ENCODE measurements around the gene ABAT. TPM values are rescaled to one million over a fixed set of nuclear protein-coding genes. Genes with fewer than 3 reads are reported as not detected.

Gene ABAT
- total and polyA plus RNA-seq, 2 donors from 2014 or later: 9.6 to 34.0 TPM

- Histone ChIP-seq H3K9ac (ENCODE audit: low read length in 3 of 3) (no peak overlapping the region), H3K4me3 (ENCODE audit: low read length in 3 of 3) (no peak overlapping the region), H3K27me3 (ENCODE audit: control insufficient read depth, insufficient read depth, low read length) (no peaks in the 10 kb centered on the region), H3K4me1 (ENCODE audit: control insufficient read depth in 2 of 3, insufficient read depth in 2 of 3, low read depth in 1 of 3, low read length in 3 of 3) (no peaks in the 10 kb centered on the region), H3K27ac (ENCODE audit: low read depth in 2 of 2, low read length in 2 of 2) (no peak overlapping the region), H3K36me3 (ENCODE audit: control insufficient read depth in 2 of 3, insufficient read depth in 3 of 3, low read length in 3 of 3) (no peaks in the 10 kb centered on the region), H3K9me3 (ENCODE audit: control insufficient read depth in 2 of 3, insufficient read depth in 1 of 3, low read length in 3 of 3) (no peaks in the 10 kb centered on the region)
- no peak for FAIRE-seq
- no peak for DNase-seq
- no peak for TF ChIP-seq CTCF (IDR thresholded peaks at IDR 0.05; ENCODE audit: borderline replicate concordance, extremely low read depth, insufficient read depth)
- intact Hi-C loops (cut with DNase I): no loop called here
Measured at GRCh38 chr16:8683640-8684039, 9.2 kb downstream of the ABAT start.

- intact Hi-C loops (cut with DNase I): no loop called here
- DNase-seq (no peak), FAIRE-seq (no peak)
- Histone ChIP-seq H3K36me3 (ENCODE audit: control insufficient read depth in 2 of 3, insufficient read depth in 3 of 3, low read length in 3 of 3) (no peaks in the 10 kb centered on the region), H3K9me3 (ENCODE audit: control insufficient read depth in 2 of 3, insufficient read depth in 1 of 3, low read length in 3 of 3) (peaks cover 0 to 10% (median 6%) of the 10 kb centered on the region in 3 donors), H3K27me3 (ENCODE audit: control insufficient read depth, insufficient read depth, low read length) (no peaks in the 10 kb centered on the region), H3K9ac (ENCODE audit: low read length in 3 of 3) (no peak overlapping the region), H3K4me3 (ENCODE audit: low read length in 3 of 3) (no peak overlapping the region), H3K27ac (ENCODE audit: low read depth in 2 of 2, low read length in 2 of 2) (no peak overlapping the region), H3K4me1 (ENCODE audit: control insufficient read depth in 2 of 3, insufficient read depth in 2 of 3, low read depth in 1 of 3, low read length in 3 of 3) (no peaks in the 10 kb centered on the region)
- TF ChIP-seq CTCF (IDR thresholded peaks at IDR 0.05; ENCODE audit: borderline replicate concordance, extremely low read depth, insufficient read depth): no peak
Measured at GRCh38 chr16:8685617-8686016, 11.2 kb downstream of the ABAT start.

- peak in 4 of 5 donors; percentile 41 to 64 (median 52) for DNase-seq
Measured at GRCh38 chr16:8686031-8686621, 11.7 kb downstream of the ABAT start.

More at GRCh38 chr16:8686031-8686621, 11.7 kb downstream of the ABAT start:
- H3K9me3 ChIP-seq (ENCODE audit: control insufficient read depth in 2 of 3, insufficient read depth in 1 of 3, low read length in 3 of 3): peaks cover 0 to 10% (median 6%) of the 10 kb centered on the region in 3 donors
- TF ChIP-seq CTCF (IDR thresholded peaks at IDR 0.05; ENCODE audit: borderline replicate concordance, extremely low read depth, insufficient read depth): no peak
- H3K27me3 ChIP-seq (ENCODE audit: control insufficient read depth, insufficient read depth, low read length): no peaks in the 10 kb centered on the region
- FAIRE-seq: no peak
- H3K9ac ChIP-seq (ENCODE audit: low read length in 3 of 3): no peak overlapping the region
- H3K36me3 ChIP-seq (ENCODE audit: control insufficient read depth in 2 of 3, insufficient read depth in 3 of 3, low read length in 3 of 3): no peaks in the 10 kb centered on the region
- H3K4me1 ChIP-seq (ENCODE audit: control insufficient read depth in 2 of 3, insufficient read depth in 2 of 3, low read depth in 1 of 3, low read length in 3 of 3): no peaks in the 10 kb centered on the region
- H3K27ac ChIP-seq (ENCODE audit: low read depth in 2 of 2, low read length in 2 of 2): no peak overlapping the region
- H3K4me3 ChIP-seq (ENCODE audit: low read length in 3 of 3): no peak overlapping the region
- intact Hi-C loops (cut with DNase I): no loop called here
